C4-2B (cell line): Measurements from ENCODE around the gene NFIA.

ENCODE experiments used
- ZFX ChIP-seq: fragments of 450-650 bp; IDR thresholded peaks from 2 replicates; pipeline ENCODE4 v1.6.1; 2017
- TF ChIP-seq, protein P1 (sequence below): fragments of 450-650 bp; conservative IDR thresholded peaks from 2 replicates; pipeline ENCODE4 v1.5.1; 2017; ENCODE audit warnings: mild to moderate bottlenecking

DNA sequence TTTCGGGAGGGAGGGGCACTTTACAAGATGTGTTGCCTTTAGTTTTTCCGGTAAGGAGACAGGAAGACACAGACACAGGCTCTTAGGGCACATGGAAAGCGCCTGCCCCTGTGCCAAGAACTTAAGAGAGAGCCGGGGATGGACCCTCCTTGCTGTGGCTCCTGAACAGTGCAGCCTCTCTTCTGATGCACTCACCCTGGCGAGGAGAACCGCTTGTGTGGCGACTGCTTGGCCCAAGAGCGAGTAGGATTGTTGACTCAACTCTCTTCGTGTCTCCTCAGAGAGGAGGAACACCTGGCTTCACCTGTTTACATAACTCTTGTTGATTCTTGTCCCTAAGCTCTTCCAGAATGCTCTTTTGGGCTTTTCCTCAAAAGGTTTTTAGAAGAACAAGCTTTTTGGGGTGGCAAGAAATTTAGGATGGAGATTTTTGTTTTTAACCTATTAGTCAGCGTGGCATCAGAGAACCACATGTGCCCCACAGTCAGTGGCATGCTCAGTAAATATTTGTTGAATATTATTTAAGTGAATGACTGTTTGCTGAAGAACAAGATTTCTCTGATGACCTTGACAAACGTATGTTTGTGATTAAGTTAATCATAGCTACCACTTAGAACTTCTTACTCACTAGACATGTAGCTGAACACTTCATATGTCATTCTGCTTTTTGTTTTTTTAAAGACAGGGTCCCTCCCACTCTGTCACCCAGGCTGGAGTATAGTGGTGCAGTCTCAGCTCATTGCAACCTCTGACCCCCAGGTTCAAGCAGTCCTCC is 60.6 kb downstream of the NFIA start:
- TF ChIP-seq, protein P1, sequence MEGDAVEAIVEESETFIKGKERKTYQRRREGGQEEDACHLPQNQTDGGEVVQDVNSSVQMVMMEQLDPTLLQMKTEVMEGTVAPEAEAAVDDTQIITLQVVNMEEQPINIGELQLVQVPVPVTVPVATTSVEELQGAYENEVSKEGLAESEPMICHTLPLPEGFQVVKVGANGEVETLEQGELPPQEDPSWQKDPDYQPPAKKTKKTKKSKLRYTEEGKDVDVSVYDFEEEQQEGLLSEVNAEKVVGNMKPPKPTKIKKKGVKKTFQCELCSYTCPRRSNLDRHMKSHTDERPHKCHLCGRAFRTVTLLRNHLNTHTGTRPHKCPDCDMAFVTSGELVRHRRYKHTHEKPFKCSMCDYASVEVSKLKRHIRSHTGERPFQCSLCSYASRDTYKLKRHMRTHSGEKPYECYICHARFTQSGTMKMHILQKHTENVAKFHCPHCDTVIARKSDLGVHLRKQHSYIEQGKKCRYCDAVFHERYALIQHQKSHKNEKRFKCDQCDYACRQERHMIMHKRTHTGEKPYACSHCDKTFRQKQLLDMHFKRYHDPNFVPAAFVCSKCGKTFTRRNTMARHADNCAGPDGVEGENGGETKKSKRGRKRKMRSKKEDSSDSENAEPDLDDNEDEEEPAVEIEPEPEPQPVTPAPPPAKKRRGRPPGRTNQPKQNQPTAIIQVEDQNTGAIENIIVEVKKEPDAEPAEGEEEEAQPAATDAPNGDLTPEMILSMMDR, result no peak
- TF ChIP-seq ZFX, result no peak
